Daoy (cell line): Measurements from ENCODE around the gene ADGRV1. TPM values are rescaled to one million over a fixed set of nuclear protein-coding genes. Genes with fewer than 3 reads are reported as not detected.

Source experiments
- DNase-seq: peaks from one replicate; pipeline ENCODE4 v3.0.0-alpha.2; 2015; ENCODE audit warnings: low read depth
- total RNA-seq: library from RNA; depleted of rRNA; stranded (reverse); fragments of >200 nt; shearing (Covaris generic); gene quantifications from 2 replicates; pipeline ENCODE4 v1.2.3, GENCODE V29; 2014; rRNA removed

The ADGRV1 gene
- total RNA-seq, result 10.6 and 15.4 TPM in 2 replicates

GRCh38 chr5:90558344-90559192 lies at the start of gene ADGRV1:
Gene ADGRV1, plus strand, starts transcription at chr5:90558797. Its CDS starts 99 bp downstream, at chr5:90558896.
- DNase-seq, result peak; percentile 99

- no peak for DNase-seq
Observed at GRCh38 chr5:90510438-90510837, 48.2 kb upstream of the ADGRV1 start.

GRCh38 chr5:90514520-90514919 lies 44.1 kb upstream of the ADGRV1 start:
- DNase-seq, result no peak

- no peak for DNase-seq
Observed at GRCh38 chr5:90518661-90519060, 39.9 kb upstream of the ADGRV1 start.

- DNase-seq, result no peak
Observed at GRCh38 chr5:90519081-90519480, 39.5 kb upstream of the ADGRV1 start.

GRCh38 chr5:90528601-90529193 lies 29.9 kb upstream of the ADGRV1 start:
- DNase-seq, result peak; percentile 6

- peak; percentile 99 for DNase-seq
Observed at GRCh38 chr5:90529194-90529938, 29.2 kb upstream of the ADGRV1 start, which contains the start of gene LYSMD3. Gene LYSMD3, minus strand, starts transcription at chr5:90529584. Its CDS starts 4,295 bp downstream, at chr5:90525289.

GRCh38 chr5:90529939-90530677 lies 28.5 kb upstream of the ADGRV1 start:
- DNase-seq, result peak; percentile 85

- no peak for DNase-seq
Observed at GRCh38 chr5:90530736-90531487, 27.7 kb upstream of the ADGRV1 start.

- DNase-seq, result no peak
Observed at GRCh38 chr5:90533794-90534193, 24.8 kb upstream of the ADGRV1 start.

- DNase-seq, result no peak
Observed at GRCh38 chr5:90534922-90535321, 23.7 kb upstream of the ADGRV1 start.

- DNase-seq, result no peak
Observed at GRCh38 chr5:90542827-90543519, 15.6 kb upstream of the ADGRV1 start.

GRCh38 chr5:90545511-90545910 lies 13.1 kb upstream of the ADGRV1 start:
- no peak for DNase-seq

GRCh38 chr5:90546216-90546837 lies 12.3 kb upstream of the ADGRV1 start:
- no peak for DNase-seq

GRCh38 chr5:90547072-90547536 lies 11.5 kb upstream of the ADGRV1 start:
- peak; percentile 50 for DNase-seq

GRCh38 chr5:90548069-90548593 lies 10.5 kb upstream of the ADGRV1 start:
- DNase-seq, result peak; percentile 77

GRCh38 chr5:90549223-90549622 lies 9.4 kb upstream of the ADGRV1 start:
- no peak for DNase-seq

GRCh38 chr5:90549729-90550275 lies 8.8 kb upstream of the ADGRV1 start:
- DNase-seq, result no peak

- no peak for DNase-seq
Observed at GRCh38 chr5:90550963-90551362, 7.6 kb upstream of the ADGRV1 start.
